ENCODE data around the gene ARHGEF37.

The ARHGEF37 gene

GRCh38 chr5:149610589-149611255 lies 29.4 kb downstream of the ARHGEF37 start:
- no peak for TF ChIP-seq FOXM1 (IDR thresholded peaks at IDR 0.05; ENCODE audit: borderline replicate concordance)
- TF ChIP-seq HDGF (IDR thresholded peaks at IDR 0.05; ENCODE audit: borderline replicate concordance) = no peak
- no peak for TF ChIP-seq ZNF384 (IDR thresholded peaks at IDR 0.05)
- no peak for TF ChIP-seq L3MBTL2 (conservative IDR thresholded peaks at IDR 0.05)
- no peak for TF ChIP-seq BHLHE40 (IDR thresholded peaks at IDR 0.05; ENCODE audit: borderline replicate concordance)
- no peak for TF ChIP-seq FOXA1 (IDR thresholded peaks at IDR 0.05)
- DNase-seq (ENCODE audit: extremely low spot score) = no peak
- CTCF ChIA-PET = interaction anchor here (2.3 kb wide), 1 partner anchor 8 kb away, joined by 13 read pairs; no protein-coding TSS in a partner anchor
- POLR2A ChIA-PET = no interaction called here

GRCh38 chr5:149611326-149611725 lies 30.0 kb downstream of the ARHGEF37 start:
- TF ChIP-seq SP1 (IDR thresholded peaks at IDR 0.05) = no peak
- POLR2A ChIA-PET = no interaction called here
- DNase-seq (ENCODE audit: extremely low spot score) = no peak
- CTCF ChIA-PET = no interaction called here

GRCh38 chr5:149614034-149614907 lies 33.0 kb downstream of the ARHGEF37 start:
- CTCF ChIA-PET = no interaction called here
- POLR2A ChIA-PET = no interaction called here
- TF ChIP-seq FOXM1 (IDR thresholded peaks at IDR 0.05; ENCODE audit: borderline replicate concordance) (no peak), BHLHE40 (IDR thresholded peaks at IDR 0.05; ENCODE audit: borderline replicate concordance) (no peak), HDGF (IDR thresholded peaks at IDR 0.05; ENCODE audit: borderline replicate concordance) (no peak), ARNT (IDR thresholded peaks at IDR 0.05) (no peak), SUZ12 (IDR thresholded peaks at IDR 0.05) (no peak), ELF4 (IDR thresholded peaks at IDR 0.05) (no peak), ZNF384 (IDR thresholded peaks at IDR 0.05) (no peak), CTBP1 (IDR thresholded peaks at IDR 0.05; ENCODE audit: borderline replicate concordance) (no peak), TARDBP (IDR thresholded peaks at IDR 0.05) (no peak), LEF1 (IDR thresholded peaks at IDR 0.05; ENCODE audit: borderline replicate concordance) (no peak), FOXK2 (IDR thresholded peaks at IDR 0.05) (no peak), FOXA1 (IDR thresholded peaks at IDR 0.05) (no peak)

GRCh38 chr5:149615976-149616375 lies 34.7 kb downstream of the ARHGEF37 start:
- DNase-seq (ENCODE audit: extremely low spot score) = no peak
- ChIA-PET POLR2A (interaction anchor here (0.7 to 1.1 kb wide), 2 partner anchors 17 to 64 kb away, joined by 3 read pairs; partner anchors contain the start of gene CSNK1A1), CTCF (interaction anchor here (0.6 kb wide), 1 partner anchor 120 kb away, joined by 3 read pairs; no protein-coding TSS in a partner anchor)
- TF ChIP-seq PKNOX1 (IDR thresholded peaks at IDR 0.05) (no peak), HDGF (IDR thresholded peaks at IDR 0.05; ENCODE audit: borderline replicate concordance) (no peak), BHLHE40 (IDR thresholded peaks at IDR 0.05; ENCODE audit: borderline replicate concordance) (no peak), LEF1 (IDR thresholded peaks at IDR 0.05; ENCODE audit: borderline replicate concordance) (no peak), TARDBP (IDR thresholded peaks at IDR 0.05) (no peak), FOXK2 (IDR thresholded peaks at IDR 0.05) (no peak), FOXA1 (IDR thresholded peaks at IDR 0.05) (no peak)

More at GRCh38 chr5:149614034-149614907, 33.0 kb downstream of the ARHGEF37 start:
- DNase-seq (ENCODE audit: extremely low spot score) = no peak

GRCh38 chr5:149616727-149617285 lies 35.5 kb downstream of the ARHGEF37 start:
- CTCF ChIA-PET = interaction anchor here (0.6 to 1.8 kb wide), 4 partner anchors 15 to 508 kb away, joined by 3 read pairs; no protein-coding TSS in a partner anchor
- POLR2A ChIA-PET = interaction anchor here (1.1 kb wide), 1 partner anchor 16 kb away, joined by 3 read pairs; no protein-coding TSS in a partner anchor
- TF ChIP-seq NFRKB (IDR thresholded peaks at IDR 0.05) = no peak
- no peak for TF ChIP-seq L3MBTL2 (conservative IDR thresholded peaks at IDR 0.05)
- TF ChIP-seq FOXK2 (IDR thresholded peaks at IDR 0.05) = no peak
- no peak for TF ChIP-seq TARDBP (IDR thresholded peaks at IDR 0.05)
- TF ChIP-seq CTBP1 (IDR thresholded peaks at IDR 0.05; ENCODE audit: borderline replicate concordance) = no peak
- TF ChIP-seq PKNOX1 (IDR thresholded peaks at IDR 0.05) = no peak
- no peak for TF ChIP-seq ARNT (IDR thresholded peaks at IDR 0.05)
- TF ChIP-seq SUZ12 (IDR thresholded peaks at IDR 0.05) = no peak
- TF ChIP-seq ZNF384 (IDR thresholded peaks at IDR 0.05) = no peak
- no peak for TF ChIP-seq BHLHE40 (IDR thresholded peaks at IDR 0.05; ENCODE audit: borderline replicate concordance)
- no peak for TF ChIP-seq SP1 (IDR thresholded peaks at IDR 0.05)
- no peak for TF ChIP-seq FOXM1 (IDR thresholded peaks at IDR 0.05; ENCODE audit: borderline replicate concordance)

GRCh38 chr5:149617760-149618306 lies 36.5 kb downstream of the ARHGEF37 start:
- ChIA-PET POLR2A (interaction anchor here (1.2 kb wide), 1 partner anchor 12 kb away, joined by 4 read pairs; no protein-coding TSS in a partner anchor), CTCF (interaction anchor here (0.5 to 1.8 kb wide), 11 partner anchors 9 to 638 kb away, joined by 3 to 13 read pairs (median 3); no protein-coding TSS in a partner anchor)
- no peak for DNase-seq (ENCODE audit: extremely low spot score)
- TF ChIP-seq FOXM1 (IDR thresholded peaks at IDR 0.05; ENCODE audit: borderline replicate concordance) (no peak), L3MBTL2 (conservative IDR thresholded peaks at IDR 0.05) (no peak), SP1 (IDR thresholded peaks at IDR 0.05) (no peak), BHLHE40 (IDR thresholded peaks at IDR 0.05; ENCODE audit: borderline replicate concordance) (no peak), ARNT (IDR thresholded peaks at IDR 0.05) (no peak), ZNF384 (IDR thresholded peaks at IDR 0.05) (no peak), TARDBP (IDR thresholded peaks at IDR 0.05) (no peak), NFRKB (IDR thresholded peaks at IDR 0.05) (no peak), FOXA1 (IDR thresholded peaks at IDR 0.05) (no peak), ELF4 (IDR thresholded peaks at IDR 0.05) (no peak), LEF1 (IDR thresholded peaks at IDR 0.05; ENCODE audit: borderline replicate concordance) (no peak), FOXK2 (IDR thresholded peaks at IDR 0.05) (no peak), PKNOX1 (IDR thresholded peaks at IDR 0.05) (no peak), CTBP1 (IDR thresholded peaks at IDR 0.05; ENCODE audit: borderline replicate concordance) (no peak), SUZ12 (IDR thresholded peaks at IDR 0.05) (no peak), HDGF (IDR thresholded peaks at IDR 0.05; ENCODE audit: borderline replicate concordance) (no peak)

More at GRCh38 chr5:149616727-149617285, 35.5 kb downstream of the ARHGEF37 start:
- no peak for DNase-seq (ENCODE audit: extremely low spot score)
